ENCODE measurements around the gene CD300LG. TPM values are rescaled to one million over a fixed set of nuclear protein-coding genes. Genes with fewer than 3 reads are reported as not detected.

Gene CD300LG
- total RNA-seq, 1 donor from 2014 or later: not detected

GRCh38 chr17:43871946-43872690 is 25.1 kb downstream of the CD300LG start:
- H3K27ac Mint-ChIP-seq: no peak overlapping the region
- ChIA-PET POLR2A (no interaction called here), CTCF (no interaction called here)
- ATAC-seq (ENCODE audit: low read depth) (no peak), DNase-seq (no peak)
- H3K36me3 Mint-ChIP-seq (ENCODE audit: low read depth): no peaks in the 10 kb centered on the region
- no peaks in the 10 kb centered on the region for H3K4me1 Mint-ChIP-seq
- H3K27me3 Mint-ChIP-seq: peaks cover 24% of the 10 kb centered on the region
- intact Hi-C loops (cut with micrococcal nuclease): no loop called here
- no peak overlapping the region for H3K4me3 Mint-ChIP-seq
- TF ChIP-seq CTCF (IDR thresholded peaks at IDR 0.05): no peak
- peaks cover 5% of the 10 kb centered on the region for H3K9me3 Mint-ChIP-seq

GRCh38 chr17:43873091-43873490 is 26.1 kb downstream of the CD300LG start:
- ATAC-seq (ENCODE audit: low read depth): no peak
- no peak for DNase-seq
- no peaks in the 10 kb centered on the region for H3K36me3 Mint-ChIP-seq (ENCODE audit: low read depth)
- no peak overlapping the region for H3K4me3 Mint-ChIP-seq
- no peak overlapping the region for H3K27ac Mint-ChIP-seq
- CTCF ChIA-PET: no interaction called here
- POLR2A ChIA-PET: no interaction called here
- peaks cover 5% of the 10 kb centered on the region for H3K9me3 Mint-ChIP-seq
- no peak for TF ChIP-seq CTCF (IDR thresholded peaks at IDR 0.05)
- peaks cover 24% of the 10 kb centered on the region for H3K27me3 Mint-ChIP-seq
- intact Hi-C loops (cut with micrococcal nuclease): no loop called here
- H3K4me1 Mint-ChIP-seq: no peaks in the 10 kb centered on the region

GRCh38 chr17:43873815-43874214 is 26.8 kb downstream of the CD300LG start:
- Mint-ChIP-seq H3K27me3 (peaks cover 19% of the 10 kb centered on the region), H3K27ac (no peak overlapping the region), H3K4me3 (no peak overlapping the region), H3K36me3 (ENCODE audit: low read depth) (no peaks in the 10 kb centered on the region), H3K9me3 (no peaks in the 10 kb centered on the region), H3K4me1 (no peaks in the 10 kb centered on the region)
- intact Hi-C loops (cut with micrococcal nuclease): no loop called here
- ATAC-seq (ENCODE audit: low read depth): no peak
- CTCF ChIA-PET: no interaction called here
- no peak for TF ChIP-seq CTCF (IDR thresholded peaks at IDR 0.05)
- POLR2A ChIA-PET: no interaction called here
- no peak for DNase-seq

- H3K27me3 Mint-ChIP-seq: peaks cover 22% of the 10 kb centered on the region
- ChIA-PET CTCF (no interaction called here), POLR2A (no interaction called here)
- DNase-seq (no peak), ATAC-seq (ENCODE audit: low read depth) (no peak)
- no peak for TF ChIP-seq CTCF (IDR thresholded peaks at IDR 0.05)
- H3K36me3 Mint-ChIP-seq (ENCODE audit: low read depth): no peaks in the 10 kb centered on the region
- intact Hi-C loops (cut with micrococcal nuclease): no loop called here
- no peaks in the 10 kb centered on the region for H3K4me1 Mint-ChIP-seq
- no peak overlapping the region for H3K27ac Mint-ChIP-seq
- H3K4me3 Mint-ChIP-seq: no peak overlapping the region
- H3K9me3 Mint-ChIP-seq: no peaks in the 10 kb centered on the region
Observed at GRCh38 chr17:43874293-43874692, 27.3 kb downstream of the CD300LG start.

GRCh38 chr17:43875476-43876147 is 28.6 kb downstream of the CD300LG start:
- ChIA-PET CTCF (no interaction called here), POLR2A (no interaction called here)
- no peak for DNase-seq
- intact Hi-C loops (cut with micrococcal nuclease): no loop called here
- Mint-ChIP-seq H3K27ac (no peak overlapping the region), H3K9me3 (no peaks in the 10 kb centered on the region), H3K27me3 (peaks cover 23% of the 10 kb centered on the region), H3K4me1 (no peaks in the 10 kb centered on the region), H3K36me3 (ENCODE audit: low read depth) (no peaks in the 10 kb centered on the region), H3K4me3 (no peak overlapping the region)
- TF ChIP-seq CTCF (IDR thresholded peaks at IDR 0.05): no peak
- no peak for ATAC-seq (ENCODE audit: low read depth)
